K562 (cell line): ENCODE data around the gene ADIPOR2. TPM values are rescaled to one million over a fixed set of nuclear protein-coding genes. Genes with fewer than 3 reads are reported as not detected.

ENCODE experiments used
- ATAC-seq: fragments of 200-7000 bp; cut with Tn5 transposase; 3 replicates; pipeline ENCODE4 v1.9.1; 2020; ENCODE audit warnings: moderate library complexity
- BruUV-seq: library from RNA; stranded (reverse); fragments of 400-500 nt; replicated peaks from 2 replicates; lab custom pipeline; 2021; lab: Mats Ljungman, UMichigan
- CTCF ChIA-PET: fragments of 300-600 bp; formaldehyde crosslinking; extraction: SDS; loops from one replicate; lab custom pipeline; 2021; ENCODE audit warnings: low intra/inter-chr PET ratio; lab: Yijun Ruan, JAX
- POLR2A ChIA-PET: fragments of 300-600, 350-650 bp; sonication (Branson Sonifier 250); formaldehyde crosslinking; extraction: SDS; loops from one replicate; lab custom pipeline; 2021; ENCODE audit warnings: antibody characterized with exemption, inconsistent platforms; lab: Yijun Ruan, JAX
- DNase-seq, 4 experiments: peaks; one replicate each; pipeline versions ENCODE4 v3.0.0 to v3.0.0-alpha.2; 2011 to 2018; ENCODE audit warnings: low spot score in 3 of 4, mixed read lengths in 3 of 4; ENCODE audit errors: extremely low read depth in 1 of 4
- FAIRE-seq: peaks from 2 replicates; lab custom pipeline; 2011; peaks lifted over from hg19 to GRCh38; lab: Jason Lieb, UNC
- H2AFZ ChIP-seq: 2 replicates; pipeline ENCODE4 v1.6.0; 2011; ENCODE audit warnings: low read depth, low read length, control low read depth, inconsistent platforms
- H3K27ac ChIP-seq: fragments of 200-600 bp; 3 replicates; pipeline ENCODE4 v1.8.0; 2011; ENCODE audit warnings: low read depth, mild to moderate bottlenecking, control low read depth, inconsistent platforms, low read length, moderate library complexity, mixed read lengths; ENCODE audit errors: extremely low read depth
- H3K27me3 ChIP-seq, 2 experiments: fragments of 300-600 bp in 1 of 2; 2 replicates in 1 of 2; 3 replicates in 1 of 2; pipeline versions ENCODE4 v1.6.0 to v1.8.0; 2011; ENCODE audit warnings: inconsistent platforms in 2 of 2, low read length in 2 of 2, mild to moderate bottlenecking in 1 of 2, mixed read lengths in 1 of 2, moderate library complexity in 1 of 2; ENCODE audit not compliant: control insufficient read depth in 2 of 2, insufficient read depth in 2 of 2
- H3K36me3 ChIP-seq: fragments of 300-600 bp; 3 replicates; pipeline ENCODE4 v1.8.0; 2011; ENCODE audit warnings: mild to moderate bottlenecking, low read length, inconsistent platforms; ENCODE audit not compliant: control insufficient read depth, insufficient read depth
- H3K4me1 ChIP-seq, 2 experiments: fragments of 200-600 bp in 1 of 2; replicated peaks in 1 of 2; 2 replicates in 1 of 2; 3 replicates in 1 of 2; pipeline versions ENCODE4 v1.5.1 to v1.8.0; 2011; ENCODE audit warnings: inconsistent platforms in 2 of 2, low read length in 2 of 2, mild to moderate bottlenecking in 1 of 2, mixed read lengths in 1 of 2, moderate library complexity in 1 of 2; ENCODE audit not compliant: control insufficient read depth in 2 of 2, insufficient read depth in 2 of 2
- H3K4me2 ChIP-seq: 2 replicates; pipeline ENCODE4 v1.6.1; 2011; ENCODE audit warnings: low read length, control low read depth, inconsistent platforms, mixed read lengths; ENCODE audit not compliant: insufficient read depth
- H3K4me3 ChIP-seq: fragments of 200-600 bp; sonication (generic), shearing (Covaris generic); 2 replicates; pipeline ENCODE4 v1.5.1; 2016; ENCODE audit warnings: control low read depth, inconsistent platforms
- H3K79me2 ChIP-seq: fragments of 200-600 bp; 3 replicates; pipeline ENCODE4 v1.8.0; 2011; ENCODE audit warnings: low read length, inconsistent platforms; ENCODE audit not compliant: control insufficient read depth, insufficient read depth
- H3K9ac ChIP-seq, 2 experiments: 2 replicates each; pipeline versions ENCODE4 v1.6.0 to v1.6.1; 2011; ENCODE audit warnings: low read depth in 2 of 2, low read length in 2 of 2, control low read depth in 1 of 2, inconsistent platforms in 1 of 2, mild to moderate bottlenecking in 1 of 2, mixed read lengths in 1 of 2; ENCODE audit not compliant: insufficient read depth in 1 of 2
- H3K9me1 ChIP-seq: one replicate; pipeline ENCODE4 v1.6.0; 2011; ENCODE audit warnings: inconsistent platforms, mild to moderate bottlenecking, low read length, moderate library complexity; ENCODE audit not compliant: control insufficient read depth, insufficient read depth
- H3K9me3 ChIP-seq: replicated peaks from 2 replicates; pipeline ENCODE4 v1.5.1; 2011; ENCODE audit warnings: low read depth, low read length, inconsistent platforms; ENCODE audit not compliant: control insufficient read depth, insufficient read depth
- H4K20me1 ChIP-seq: replicated peaks from 2 replicates; pipeline ENCODE4 v1.6.1; 2011; ENCODE audit warnings: low read length, inconsistent platforms, mixed read lengths; ENCODE audit not compliant: control insufficient read depth, insufficient read depth
- FOS ChIP-seq: IDR thresholded peaks from 3 replicates; pipeline ENCODE4 v1.6.1; 2011; ENCODE audit not compliant: insufficient read length; ENCODE audit errors: extremely low read depth
- MTA3 ChIP-seq: fragments of 450-650 bp; formaldehyde crosslinking; IDR thresholded peaks from 2 replicates; pipeline ENCODE4 v1.6.1; 2017; ENCODE audit warnings: mild to moderate bottlenecking, borderline replicate concordance
- NCOA4 ChIP-seq: fragments of 450-650 bp; IDR thresholded peaks from 2 replicates; pipeline ENCODE4 v1.6.1; 2018; ENCODE audit warnings: mild to moderate bottlenecking; ENCODE audit not compliant: partially characterized antibody
- POLR2AphosphoS2 ChIP-seq: IDR thresholded peaks from 2 replicates; pipeline ENCODE4 v1.6.1; 2012; ENCODE audit warnings: low read length, improper control_type of control experiment
- SMARCB1 ChIP-seq: IDR thresholded peaks from 2 replicates; pipeline ENCODE4 v1.6.1; 2011; ENCODE audit warnings: improper control_type of control experiment, low read depth; ENCODE audit not compliant: insufficient read length
- SMARCE1 ChIP-seq: fragments of 450-650 bp; IDR thresholded peaks from 2 replicates; pipeline ENCODE4 v1.7.1; 2016; ENCODE audit warnings: mild to moderate bottlenecking
- TBP ChIP-seq: optimal IDR thresholded peaks from 2 replicates; pipeline ENCODE3; 2011; ENCODE audit warnings: low read depth, low read length, improper control_type of control experiment
- ZBTB11 ChIP-seq, 3 experiments: fragments of 200-800 bp in 1 of 3; fragments of 250-450 bp in 1 of 3; fragments of 450-650 bp in 1 of 3; sonication (Bioruptor Pico) in 1 of 3; sonication (Bioruptor generic) in 1 of 3; formaldehyde crosslinking in 1 of 3; IDR thresholded peaks; 2 replicates each; pipeline versions ENCODE4 v1.6.1 to v1.8.0; 2016 to 2022; ENCODE audit warnings: mild to moderate bottlenecking in 2 of 3, missing genetic modification characterization in 2 of 3, missing compliant biosample characterization in 1 of 3, moderate library complexity in 1 of 3
- in situ Hi-C: fragments of 300-500 bp; cut with MboI; formaldehyde crosslinking; loops from 4 replicates; pipeline ENCODE4 v1.15.0; 2018; ENCODE audit warnings: inconsistent platforms, mixed read lengths
- intact Hi-C: fragments of 100-400 bp; cut with micrococcal nuclease; formaldehyde crosslinking; loops from 2 replicates; pipeline ENCODE4 v1.14.2; 2022
- polyA plus RNA-seq, 8 experiments: library from polyadenylated mRNA; depleted of rRNA in 4 of 8; stranded (reverse) in 5 of 8; unstranded in 3 of 8; fragments of >200 nt; fragmentation: Nextera tagmentation in 2 of 8; fragmentation: Illumina TruSeq in 1 of 8; extraction: Ambion mirVana in 2 of 8; extraction: Trizol in 1 of 8; gene quantifications; 2 replicates each; pipeline versions ENCODE4 v1.2.1 to v1.2.3, GENCODE V29; 2011 to 2014; ENCODE audit warnings: inconsistent platforms in 1 of 8, missing spikeins in 1 of 8
- total RNA-seq, 7 experiments: library from RNA; depleted of rRNA in 6 of 7; stranded (reverse); fragments of >200 nt in 6 of 7; fragmentation: Illumina TruSeq in 2 of 7; extraction: Trizol in 2 of 7; gene quantifications; 2 replicates each; pipeline versions ENCODE4 v1.2.1 to v1.2.3, GENCODE V29; 2011 to 2021; ENCODE audit warnings: low replicate concordance in 1 of 7

Gene ADIPOR2
- total and polyA plus RNA-seq, 9 of the 15 experiments (the other 6 are each of a cell fraction or from before 2014, with no cell fraction given) = 10.9 to 63.5 (median 46.0) TPM

GRCh38 chr12:1696800-1697199, 5.9 kb downstream of the ADIPOR2 start:
- BruUV-seq = no TSS peak
- peaks cover 99% of the 10 kb centered on the region for H3K79me2 ChIP-seq
- FAIRE-seq (no peak), DNase-seq (no peak), ATAC-seq (no peak)
- H3K9me3 ChIP-seq = peaks cover 3% of the 10 kb centered on the region; the same call in 1 of the 2 replicates
- H4K20me1 ChIP-seq = peaks cover 33% of the 10 kb centered on the region; the same call in 1 of the 2 replicates
- peaks cover 3% of the 10 kb centered on the region for H3K9me1 ChIP-seq
- in situ Hi-C loops (no loop called here), intact Hi-C loops (no loop called here)
- H3K4me2 ChIP-seq = no peak overlapping the region
- peaks cover 4 to 7% of the 10 kb centered on the region in 2 experiments; a peak in 3 of 5 replicates for H3K4me1 ChIP-seq
- no peak overlapping the region for H3K9ac ChIP-seq
- ChIA-PET POLR2A (interaction anchor here (1.0 to 1.1 kb wide), 4 partner anchors 10 to 16 kb away, joined by 3 to 6 read pairs (median 4); no protein-coding TSS in a partner anchor), CTCF (no interaction called here)
- TF ChIP-seq FOS = no peak
- TF ChIP-seq SMARCB1 = no peak
- TF ChIP-seq NCOA4 = no peak
- no peak for TF ChIP-seq MTA3
- no peak for TF ChIP-seq ZBTB11 (CRISPR knock-in tag; IDR thresholded peaks at IDR 0.05)
- no peak for TF ChIP-seq SMARCE1
- no peak for TF ChIP-seq POLR2AphosphoS2
- no peak for TF ChIP-seq TBP
- no peak overlapping the region for H3K4me3 ChIP-seq
- H3K27me3 ChIP-seq = no peaks in the 10 kb centered on the region
- peaks cover 32% of the 10 kb centered on the region for H3K36me3 ChIP-seq
- no peak overlapping the region for H2AFZ ChIP-seq
- H3K27ac ChIP-seq = no peak overlapping the region; the same call in 2 of the 3 replicates
